DOHH2 (cell line): ENCODE results near the gene SVOPL.

Experiments used
- EZH2phosphoT487 ChIP-seq: fragments of 200-600 bp; sonication (generic); IDR thresholded peaks from 2 replicates; pipeline ENCODE4 v1.6.1; 2017; ENCODE audit warnings: borderline replicate concordance, mild to moderate bottlenecking, antibody characterized with exemption, low read length, moderate library complexity, mixed read lengths
- TF ChIP-seq, protein P1 (sequence below): fragments of 200-600 bp; sonication (generic); IDR thresholded peaks from one replicate; pipeline ENCODE4 v1.5.1; 2014; ENCODE audit warnings: antibody characterized with exemption, mild to moderate bottlenecking, low read depth, low read length; ENCODE audit not compliant: poor library complexity, severe bottlenecking

DNA sequence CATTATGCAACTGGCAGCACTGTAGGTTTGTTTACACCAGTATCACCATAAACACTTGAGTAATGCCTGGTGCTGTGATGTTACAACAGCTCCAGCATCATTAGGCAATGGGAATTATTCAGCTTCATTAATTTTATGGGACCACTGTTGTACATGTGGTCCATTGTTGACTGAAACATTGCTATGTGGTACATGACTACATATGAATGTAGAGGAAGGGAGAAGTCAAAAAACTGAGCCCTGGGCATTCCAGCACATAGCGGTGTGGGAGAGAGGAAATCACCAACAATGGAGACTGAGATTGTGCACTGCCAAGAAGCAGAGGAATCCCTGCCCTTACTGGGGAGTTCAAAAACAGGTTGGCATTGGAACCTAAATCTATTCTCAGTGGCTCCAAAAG lies 152.1 kb downstream of the SVOPL start:
- TF ChIP-seq, protein P1, sequence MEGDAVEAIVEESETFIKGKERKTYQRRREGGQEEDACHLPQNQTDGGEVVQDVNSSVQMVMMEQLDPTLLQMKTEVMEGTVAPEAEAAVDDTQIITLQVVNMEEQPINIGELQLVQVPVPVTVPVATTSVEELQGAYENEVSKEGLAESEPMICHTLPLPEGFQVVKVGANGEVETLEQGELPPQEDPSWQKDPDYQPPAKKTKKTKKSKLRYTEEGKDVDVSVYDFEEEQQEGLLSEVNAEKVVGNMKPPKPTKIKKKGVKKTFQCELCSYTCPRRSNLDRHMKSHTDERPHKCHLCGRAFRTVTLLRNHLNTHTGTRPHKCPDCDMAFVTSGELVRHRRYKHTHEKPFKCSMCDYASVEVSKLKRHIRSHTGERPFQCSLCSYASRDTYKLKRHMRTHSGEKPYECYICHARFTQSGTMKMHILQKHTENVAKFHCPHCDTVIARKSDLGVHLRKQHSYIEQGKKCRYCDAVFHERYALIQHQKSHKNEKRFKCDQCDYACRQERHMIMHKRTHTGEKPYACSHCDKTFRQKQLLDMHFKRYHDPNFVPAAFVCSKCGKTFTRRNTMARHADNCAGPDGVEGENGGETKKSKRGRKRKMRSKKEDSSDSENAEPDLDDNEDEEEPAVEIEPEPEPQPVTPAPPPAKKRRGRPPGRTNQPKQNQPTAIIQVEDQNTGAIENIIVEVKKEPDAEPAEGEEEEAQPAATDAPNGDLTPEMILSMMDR = no peak
- no peak for TF ChIP-seq EZH2phosphoT487
